GM21619 (cell line): ENCODE data around the gene GFOD1.
"Not testable (repeated sequence)": the region's sequence is repeated elsewhere in the genome, so short reads cannot be mapped to it uniquely, and the experiment has no call there.

Experiments used
- ATAC-seq: cut with Tn5 transposase; IDR thresholded peaks from one replicate; pipeline ENCODE4 v1.9.1; 2021; ENCODE audit not compliant: unreplicated experiment

The GFOD1 gene

GRCh38 chr6:13407709-13408695 lies 79.4 kb downstream of the GFOD1 start:
- ATAC-seq = no peak

DNA sequence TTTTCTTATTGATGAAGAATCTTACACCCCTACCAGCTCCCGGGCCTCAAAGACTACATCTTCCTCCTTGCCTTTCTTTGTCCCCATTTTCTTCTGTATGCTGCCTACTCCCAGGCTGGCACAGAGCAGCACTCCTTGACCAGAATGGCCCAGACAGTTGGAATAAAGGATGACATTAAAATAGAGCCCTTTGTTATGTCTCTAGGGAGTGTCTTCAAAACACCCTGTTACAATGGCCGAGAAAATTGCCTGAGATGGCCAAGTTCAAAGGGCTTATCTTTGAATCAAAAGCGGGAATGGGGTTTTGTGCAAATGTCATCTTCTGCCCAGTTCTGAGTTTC lies 80.1 kb downstream of the GFOD1 start:
- no peak for ATAC-seq

- ATAC-seq = no peak
Observed at GRCh38 chr6:13406781-13407180, 80.6 kb downstream of the GFOD1 start.

DNA sequence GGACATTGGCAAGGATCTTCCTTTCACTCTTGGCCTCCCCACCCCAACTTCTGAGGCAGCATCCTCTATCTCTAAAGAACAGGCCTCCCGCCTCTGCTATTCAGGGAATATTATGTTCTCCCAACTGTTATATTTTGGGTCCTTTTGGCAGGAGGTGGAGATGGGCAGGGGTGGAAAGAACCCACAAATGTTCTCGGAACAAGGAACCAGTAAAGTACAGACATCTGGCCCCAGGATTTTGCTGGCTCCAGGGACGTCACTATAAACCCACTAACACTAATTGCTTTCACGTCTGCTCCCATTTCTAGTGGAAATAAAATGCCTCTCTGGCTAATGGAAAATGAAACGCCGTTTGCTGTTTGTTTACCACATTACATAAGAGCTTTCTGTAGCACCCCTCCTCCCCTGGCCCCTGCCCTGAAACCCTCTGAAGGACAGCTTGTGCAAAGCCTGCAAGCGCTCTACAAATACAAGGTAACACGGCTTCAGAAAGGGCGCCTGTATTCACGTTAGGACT lies 81.4 kb downstream of the GFOD1 start:
- ATAC-seq = no peak

DNA sequence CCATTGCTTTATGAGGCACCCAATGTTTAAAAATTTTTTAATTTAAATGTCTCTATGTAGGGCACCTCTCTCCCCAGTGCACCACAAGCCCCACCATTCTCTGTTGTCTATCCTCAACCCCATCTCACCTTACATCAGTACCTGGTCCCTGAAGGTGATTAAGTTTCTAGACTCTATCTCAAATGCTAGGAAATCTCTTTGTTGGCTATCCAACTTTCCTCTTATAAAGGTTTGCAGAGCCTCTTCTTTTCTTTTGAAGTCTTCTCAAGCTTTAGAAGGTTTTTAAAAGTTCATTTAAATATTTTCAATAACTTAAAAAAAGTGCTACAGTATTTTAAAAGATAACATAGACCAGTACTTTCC lies 82.5 kb downstream of the GFOD1 start:
- no peak for ATAC-seq

GRCh38 chr6:13404228-13404891 lies 83.0 kb downstream of the GFOD1 start:
- no peak for ATAC-seq

- ATAC-seq = no peak
Observed at GRCh38 chr6:13402711-13403110, 84.7 kb downstream of the GFOD1 start.

DNA sequence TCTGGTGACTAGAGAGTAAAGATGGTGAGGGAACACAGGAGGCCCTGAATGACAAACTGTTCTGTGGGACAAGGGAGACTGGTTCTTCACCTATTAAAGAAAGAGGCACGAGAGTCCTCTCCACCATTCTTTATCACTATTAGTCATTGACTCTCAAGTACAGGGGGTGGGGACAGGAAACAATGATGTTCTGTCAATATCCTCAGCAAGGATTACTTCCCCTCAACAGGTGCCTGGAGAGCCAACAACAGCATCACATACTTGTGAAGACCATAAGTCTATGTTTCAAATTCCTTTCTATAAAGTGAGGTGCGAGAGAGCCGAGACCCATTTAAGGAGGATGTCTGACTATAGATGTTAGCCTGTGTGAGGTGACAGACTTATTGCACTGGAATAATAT lies 86.6 kb downstream of the GFOD1 start:
- ATAC-seq = peak; percentile 38

DNA sequence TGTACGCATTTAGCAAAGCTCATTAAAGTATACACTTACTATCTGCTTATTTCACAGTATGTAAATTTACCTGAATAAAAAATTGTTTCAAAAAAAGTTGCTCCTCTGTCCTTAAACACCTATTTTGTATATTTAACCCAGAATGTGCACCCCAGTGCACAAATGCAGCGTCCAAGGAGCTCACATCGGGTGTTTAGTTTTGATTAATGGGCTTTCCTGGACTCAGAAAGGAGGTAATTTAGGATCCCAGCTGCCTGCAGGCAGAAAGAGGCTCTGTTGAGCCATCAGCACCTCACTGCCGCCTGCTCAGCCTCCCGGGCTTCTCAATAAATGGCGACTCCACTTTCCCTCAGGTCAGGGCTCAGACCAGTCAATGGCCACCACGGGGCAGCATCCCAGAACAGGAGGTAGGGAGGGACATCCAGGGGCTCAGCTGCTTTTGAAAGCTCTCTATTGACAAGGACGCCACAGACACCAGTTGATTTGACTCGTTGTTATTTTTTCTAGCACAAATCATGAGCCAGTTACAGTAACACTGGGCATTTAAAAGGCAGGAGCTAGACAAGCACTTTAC lies 88.9 kb downstream of the GFOD1 start:
- ATAC-seq = no peak

- ATAC-seq = no peak
Observed at GRCh38 chr6:13398069-13398381, 89.4 kb downstream of the GFOD1 start.

GRCh38 chr6:13397359-13398068 lies 89.9 kb downstream of the GFOD1 start:
- ATAC-seq = peak; percentile 76

- ATAC-seq = no peak
Observed at GRCh38 chr6:13396241-13396792, 91.1 kb downstream of the GFOD1 start.

GRCh38 chr6:13395272-13396237 lies 91.8 kb downstream of the GFOD1 start:
- no peak for ATAC-seq

DNA sequence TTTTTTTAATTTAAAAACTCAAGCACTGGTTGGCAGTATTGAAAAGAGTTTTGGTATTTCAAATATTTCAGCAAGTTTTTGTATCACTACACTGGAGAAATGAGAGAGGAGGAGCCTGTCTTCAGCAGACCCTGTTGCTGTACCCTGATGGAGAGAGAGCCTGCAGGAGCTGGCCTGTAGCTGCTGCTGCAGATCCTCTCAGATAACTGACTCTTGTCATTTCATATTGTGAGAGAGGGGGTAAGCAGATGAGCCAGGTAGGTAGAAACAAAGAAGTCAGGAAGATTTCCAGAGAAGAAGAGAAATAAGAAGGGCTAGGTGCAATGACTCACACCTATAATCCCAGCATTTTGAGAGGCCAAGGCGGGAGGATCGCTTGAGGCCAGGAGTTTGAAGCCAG lies 94.9 kb downstream of the GFOD1 start:
- ATAC-seq = no peak

GRCh38 chr6:13391537-13391936 lies 95.9 kb downstream of the GFOD1 start:
- ATAC-seq = no peak

DNA sequence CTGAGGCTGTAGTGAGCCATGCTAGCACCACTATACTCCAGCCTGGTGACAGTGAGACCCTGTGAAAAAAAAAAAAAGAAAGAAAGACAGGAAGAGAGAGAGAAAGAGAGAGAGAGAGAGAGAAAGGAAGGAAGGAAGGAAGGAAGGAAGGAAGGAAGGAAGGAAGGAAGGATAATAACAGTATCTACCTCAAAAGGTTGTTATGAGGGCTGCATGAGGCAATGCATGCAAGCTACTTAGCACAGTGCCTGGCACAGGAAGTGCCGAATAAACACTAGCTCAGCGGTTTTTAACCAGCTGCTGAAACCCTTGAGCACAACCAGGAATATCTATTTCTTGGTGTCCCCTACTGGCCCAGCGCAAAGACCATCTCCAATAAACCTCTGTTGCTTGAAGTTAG lies 96.7 kb downstream of the GFOD1 start:
- ATAC-seq = no peak

GRCh38 chr6:13389237-13389636 lies 98.2 kb downstream of the GFOD1 start:
- not testable (repeated sequence) for ATAC-seq

DNA sequence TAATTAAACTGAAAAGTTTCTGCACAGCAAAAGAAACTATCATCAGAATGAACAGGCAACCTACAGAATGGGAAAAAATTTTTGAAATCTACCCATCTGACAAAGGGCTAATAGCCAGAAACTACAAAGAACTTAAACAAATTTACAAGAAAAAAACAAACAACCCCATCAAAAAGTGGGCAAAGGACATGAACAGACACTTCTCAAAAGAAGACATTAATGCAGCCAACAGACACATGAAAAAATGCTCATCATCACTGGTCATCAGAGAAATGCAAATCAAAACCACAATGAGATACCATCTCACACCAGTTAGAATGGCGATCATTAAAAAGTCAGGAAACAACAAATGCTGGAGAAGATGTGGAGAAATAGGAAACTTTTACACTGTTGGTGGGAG lies 98.6 kb downstream of the GFOD1 start:
- not testable (repeated sequence) for ATAC-seq

GRCh38 chr6:13384966-13385365 lies 102.4 kb downstream of the GFOD1 start:
- no peak for ATAC-seq

GRCh38 chr6:13384506-13384905 lies 102.9 kb downstream of the GFOD1 start:
- ATAC-seq = no peak
